Endothelial cell of umbilical vein (primary cell): ENCODE results near the gene FBXO44. TPM values are rescaled to one million over a fixed set of nuclear protein-coding genes. Genes with fewer than 3 reads are reported as not detected.

Experiments used
- BruUV-seq: library from RNA; stranded (reverse); fragments of 400-500 nt; replicated peaks from 2 replicates; lab custom pipeline; 2021; lab: Mats Ljungman, UMichigan
- CTCF ChIA-PET: fragments of 300-600, 350-600 bp; sonication (Branson Sonifier 250); formaldehyde crosslinking; loops from one replicate; lab custom pipeline; 2021; ENCODE audit warnings: antibody characterized with exemption, inconsistent platforms; lab: Charles Lee
- POLR2A ChIA-PET: fragments of 300-600, 350-600 bp; sonication (Branson Sonifier 250); formaldehyde crosslinking; loops from one replicate; lab custom pipeline; 2021; ENCODE audit warnings: antibody characterized with exemption, inconsistent platforms; lab: Charles Lee
- DNase-seq: peaks from one replicate; pipeline ENCODE4 v3.0.0-alpha.2; 2011; ENCODE audit warnings: low read depth, low spot score
- FAIRE-seq: peaks from 2 replicates; lab custom pipeline; 2011; peaks lifted over from hg19 to GRCh38; lab: Jason Lieb, UNC
- H2AFZ ChIP-seq: 2 replicates; pipeline ENCODE4 v1.6.0; 2012; ENCODE audit warnings: low read depth, low read length, control low read depth, inconsistent platforms
- H3K27ac ChIP-seq: 2 replicates; pipeline ENCODE4 v1.5.1; 2011; ENCODE audit warnings: low read depth, mild to moderate bottlenecking, control low read depth, low read length, moderate library complexity; ENCODE audit not compliant: insufficient read depth
- H3K27me3 ChIP-seq, 2 experiments: 2 replicates each; pipeline versions ENCODE4 v1.6.0 to v1.6.1; 2011; ENCODE audit warnings: low read length in 2 of 2, mixed read lengths in 1 of 2; ENCODE audit not compliant: control insufficient read depth in 2 of 2, insufficient read depth in 2 of 2
- H3K36me3 ChIP-seq, 2 experiments: 2 replicates in 1 of 2; 3 replicates in 1 of 2; pipeline ENCODE4 v1.5.1; 2011; ENCODE audit warnings: low read length in 2 of 2, mild to moderate bottlenecking in 1 of 2, moderate library complexity in 1 of 2; ENCODE audit not compliant: control insufficient read depth in 2 of 2, insufficient read depth in 2 of 2; ENCODE audit errors: extremely low read depth in 1 of 2
- H3K4me1 ChIP-seq: 3 replicates; pipeline ENCODE4 v1.5.1; 2011; ENCODE audit warnings: mild to moderate bottlenecking, low read length; ENCODE audit not compliant: control insufficient read depth, insufficient read depth; ENCODE audit errors: extremely low read depth
- H3K4me2 ChIP-seq: 2 replicates; pipeline ENCODE4 v1.6.1; 2011; ENCODE audit warnings: low read length, control low read depth, mixed read lengths; ENCODE audit not compliant: insufficient read depth
- H3K4me3 ChIP-seq, 3 experiments: fragments of 200-600 bp in 1 of 3; sonication (generic), shearing (Covaris generic) in 1 of 3; replicated peaks in 1 of 3; 2 replicates each; pipeline ENCODE4 v1.5.1; 2011 to 2016; ENCODE audit warnings: control low read depth in 3 of 3, low read length in 3 of 3, mild to moderate bottlenecking in 2 of 3, inconsistent platforms in 1 of 3, low read depth in 1 of 3, moderate library complexity in 1 of 3; ENCODE audit not compliant: insufficient read depth in 1 of 3
- H3K79me2 ChIP-seq: 2 replicates; pipeline ENCODE4 v1.6.0; 2012; ENCODE audit warnings: low read length, inconsistent platforms; ENCODE audit not compliant: control insufficient read depth, insufficient read depth
- H3K9ac ChIP-seq: replicated peaks from 2 replicates; pipeline ENCODE3; 2011; ENCODE audit warnings: low read length, control low read depth; ENCODE audit not compliant: insufficient read depth; ENCODE audit errors: extremely low read depth
- H3K9me1 ChIP-seq: replicated peaks from 3 replicates; pipeline ENCODE4 v1.6.0; 2011; ENCODE audit warnings: mild to moderate bottlenecking, low read length; ENCODE audit not compliant: control insufficient read depth, insufficient read depth; ENCODE audit errors: extremely low read depth
- H3K9me3 ChIP-seq: replicated peaks from 2 replicates; pipeline ENCODE4 v1.5.1; 2012; ENCODE audit warnings: low read length, inconsistent platforms; ENCODE audit not compliant: control insufficient read depth, insufficient read depth
- H4K20me1 ChIP-seq: replicated peaks from 2 replicates; pipeline ENCODE3; 2011; ENCODE audit warnings: mild to moderate bottlenecking, low read length; ENCODE audit not compliant: control insufficient read depth, insufficient read depth; ENCODE audit errors: extremely low read depth
- CTCF ChIP-seq, 2 donors: IDR thresholded peaks; 1 replicate in 1 of 2; 2 replicates in 1 of 2; pipeline ENCODE4 v1.5.1; 2011; ENCODE audit warnings: low read length in 2 of 2, mild to moderate bottlenecking in 2 of 2, moderate library complexity in 2 of 2, control low read depth in 1 of 2, inconsistent platforms in 1 of 2, low read depth in 1 of 2; ENCODE audit not compliant: insufficient read depth in 1 of 2; ENCODE audit errors: extremely low read depth in 1 of 2
- EZH2 ChIP-seq: IDR thresholded peaks from 2 replicates; pipeline ENCODE4 v1.6.1; 2012; ENCODE audit warnings: borderline replicate concordance, low read depth, mild to moderate bottlenecking, moderate library complexity, low read length, inconsistent platforms; ENCODE audit not compliant: severe bottlenecking
- FOS ChIP-seq: IDR thresholded peaks from 2 replicates; pipeline ENCODE4 v1.6.1; 2011; ENCODE audit warnings: mild to moderate bottlenecking, low read length, moderate library complexity, borderline replicate concordance; ENCODE audit not compliant: insufficient read depth
- GATA2 ChIP-seq: IDR thresholded peaks from 2 replicates; pipeline ENCODE4 v1.7.0; 2011; ENCODE audit warnings: low read depth, mild to moderate bottlenecking, moderate library complexity, mixed read lengths, low read length; ENCODE audit not compliant: insufficient read length, insufficient read depth
- MAX ChIP-seq: IDR thresholded peaks from 2 replicates; pipeline ENCODE4 v1.6.1; 2011; ENCODE audit not compliant: insufficient read depth, insufficient read length
- POLR2A ChIP-seq: IDR thresholded peaks from 2 replicates; pipeline ENCODE4 v1.6.1; 2012; ENCODE audit warnings: low read depth, mild to moderate bottlenecking, control low read depth, low read length
- POLR2AphosphoS5 ChIP-seq: IDR thresholded peaks from 2 replicates; pipeline ENCODE4 v1.6.1; 2012; ENCODE audit warnings: low read depth, mild to moderate bottlenecking, control low read depth, low read length, moderate library complexity; ENCODE audit not compliant: insufficient read depth
- dilution Hi-C: fragments of 300-500 bp; cut with MboI; formaldehyde crosslinking; loops from one replicate; pipeline ENCODE4 v1.15.0; 2019; ENCODE audit warnings: low sequenced_read_pairs; ENCODE audit not compliant: extremely low pct_ligation_motif_present
- intact Hi-C: fragments of 100-400 bp; cut with micrococcal nuclease; formaldehyde crosslinking; loops from one replicate; pipeline ENCODE4 v1.10.0; 2022
- polyA plus RNA-seq, 4 experiments: library from polyadenylated mRNA; depleted of rRNA in 3 of 4; stranded (reverse) in 3 of 4; unstranded in 1 of 4; fragments of >200 nt; gene quantifications; 2 replicates each; pipeline versions ENCODE4 v1.2.1 to v1.2.3, GENCODE V29; 2011 to 2012; ENCODE audit warnings: missing spikeins in 1 of 4
- total RNA-seq: library from RNA; stranded (reverse); gene quantifications from 2 replicates; pipeline ENCODE4 v1.2.3, GENCODE V29; 2021

The FBXO44 gene
- total and polyA plus RNA-seq, 2 donors (not counting 3 experiments of a cell fraction or from before 2014, with no cell fraction given): 16.8 to 22.5 TPM

- no peak overlapping the region for H2AFZ ChIP-seq
- dilution Hi-C loops: no loop called here
- no peak for FAIRE-seq
These were observed 27.7 kb downstream of the FBXO44 start for GRCh38 chr1:11682287-11682771.

More at GRCh38 chr1:11682287-11682771, 27.7 kb downstream of the FBXO44 start:
- intact Hi-C loops: loop anchor here (5.0 kb wide), 2 partner anchors 35 to 300 kb away; partner anchors contain the start of gene MFN2
- H3K9ac ChIP-seq: no peak overlapping the region
- H4K20me1 ChIP-seq: no peaks in the 10 kb centered on the region
- no peak overlapping the region for H3K4me2 ChIP-seq
- no peaks in the 10 kb centered on the region for H3K9me1 ChIP-seq
- DNase-seq: no peak
- no TSS peak for BruUV-seq
- peaks cover 11 to 12% of the 10 kb centered on the region in 2 experiments for H3K27me3 ChIP-seq
- H3K79me2 ChIP-seq: no peaks in the 10 kb centered on the region
- no peak for TF ChIP-seq POLR2A
- no peak for TF ChIP-seq MAX
- TF ChIP-seq GATA2: no peak
- TF ChIP-seq CTCF (IDR thresholded peaks at IDR 0.05; ENCODE audit: extremely low read depth in 1 of 2, insufficient read depth in 1 of 2, low read depth in 1 of 2, low read length in 2 of 2): no peak
- TF ChIP-seq POLR2AphosphoS5: no peak
- TF ChIP-seq FOS: no peak
- no peak for TF ChIP-seq EZH2
- H3K27ac ChIP-seq: no peak overlapping the region
- no peak overlapping the region for H3K4me3 ChIP-seq
- POLR2A ChIA-PET: interaction anchor here (1.3 kb wide), 1 partner anchor 227 kb away, joined by 3 read pairs; no protein-coding TSS in a partner anchor
- H3K36me3 ChIP-seq: no peaks in the 10 kb centered on the region
- CTCF ChIA-PET: interaction anchor here (1.3 to 2.7 kb wide), 6 partner anchors 9 to 37 kb away, joined by 3 to 27 read pairs (median 4); partner anchors contain the start of genes DRAXIN and FBXO6
- no peaks in the 10 kb centered on the region for H3K9me3 ChIP-seq
- peaks cover 7% of the 10 kb centered on the region for H3K4me1 ChIP-seq
